Measurements from ENCODE around the gene AIMP1. TPM values are rescaled to one million over a fixed set of nuclear protein-coding genes. Genes with fewer than 3 reads are reported as not detected.

The AIMP1 gene
- total RNA-seq, 1 donor from 2014 or later = 46.8 TPM

- no peaks in the 10 kb centered on the region for H3K36me3 Mint-ChIP-seq (ENCODE audit: low read depth, unreplicated experiment)
- H3K9ac ChIP-seq (ENCODE audit: low read length) = no peak overlapping the region
- H3K79me2 ChIP-seq (ENCODE audit: insufficient read depth, low read length) = no peaks in the 10 kb centered on the region
- H3K4me3 Mint-ChIP-seq (ENCODE audit: unreplicated experiment) = no peak overlapping the region
- H3K27ac ChIP-seq (ENCODE audit: low read depth, low read length) = no peak overlapping the region
- H3K9me3 ChIP-seq (ENCODE audit: insufficient read depth, low read depth, low read length) = peaks cover 3% of the 10 kb centered on the region
- no peaks in the 10 kb centered on the region for H3K27me3 ChIP-seq (ENCODE audit: insufficient read depth, low read length)
- TF ChIP-seq EZH2 (IDR thresholded peaks at IDR 0.05; ENCODE audit: insufficient read depth, low read length) (no peak), CTCF (IDR thresholded peaks at IDR 0.05; ENCODE audit: insufficient read depth, low read depth, low read length) (no peak)
- H3K4me1 ChIP-seq (ENCODE audit: insufficient read depth, low read length) = peaks cover 3% of the 10 kb centered on the region
- H3K4me2 ChIP-seq (ENCODE audit: low read length) = no peak overlapping the region
- H3K36me3 ChIP-seq (ENCODE audit: insufficient read depth, low read length) = no peaks in the 10 kb centered on the region
- no peak overlapping the region for H3K4me3 ChIP-seq (ENCODE audit: insufficient read depth, low read depth, low read length)
- FAIRE-seq (no peak), DNase-seq (ENCODE audit: low read depth) (no peak)
- H3K27me3 Mint-ChIP-seq (ENCODE audit: low read depth, unreplicated experiment) = no peaks in the 10 kb centered on the region
- H4K20me1 ChIP-seq (ENCODE audit: insufficient read depth, low read length) = no peaks in the 10 kb centered on the region
- H3K9me3 Mint-ChIP-seq (ENCODE audit: unreplicated experiment) = no peaks in the 10 kb centered on the region
- H3K4me1 Mint-ChIP-seq (ENCODE audit: low read depth, unreplicated experiment) = peaks cover 3% of the 10 kb centered on the region
- no peak overlapping the region for H2AFZ ChIP-seq (ENCODE audit: low read depth, low read length)
- H3K27ac Mint-ChIP-seq (ENCODE audit: unreplicated experiment) = no peak overlapping the region
These were observed 54.8 kb downstream of the AIMP1 start for GRCh38 chr4:106371161-106371560.

GRCh38 chr4:106373026-106373425, 56.7 kb downstream of the AIMP1 start:
- H3K27me3 ChIP-seq (ENCODE audit: insufficient read depth, low read length) = no peaks in the 10 kb centered on the region
- no peak for FAIRE-seq
- H3K4me2 ChIP-seq (ENCODE audit: low read length) = no peak overlapping the region
- no peak overlapping the region for H3K4me3 ChIP-seq (ENCODE audit: insufficient read depth, low read depth, low read length)
- H3K4me3 Mint-ChIP-seq (ENCODE audit: unreplicated experiment) = no peak overlapping the region
- no peaks in the 10 kb centered on the region for H3K27me3 Mint-ChIP-seq (ENCODE audit: low read depth, unreplicated experiment)
- no peaks in the 10 kb centered on the region for H3K36me3 ChIP-seq (ENCODE audit: insufficient read depth, low read length)
- no peaks in the 10 kb centered on the region for H3K4me1 Mint-ChIP-seq (ENCODE audit: low read depth, unreplicated experiment)
- no peaks in the 10 kb centered on the region for H3K36me3 Mint-ChIP-seq (ENCODE audit: low read depth, unreplicated experiment)
- H3K4me1 ChIP-seq (ENCODE audit: insufficient read depth, low read length) = no peaks in the 10 kb centered on the region
- DNase-seq (ENCODE audit: low read depth) = no peak
- no peaks in the 10 kb centered on the region for H4K20me1 ChIP-seq (ENCODE audit: insufficient read depth, low read length)
- TF ChIP-seq CTCF (IDR thresholded peaks at IDR 0.05; ENCODE audit: insufficient read depth, low read depth, low read length) (no peak), EZH2 (IDR thresholded peaks at IDR 0.05; ENCODE audit: insufficient read depth, low read length) (no peak)
- H3K9me3 Mint-ChIP-seq (ENCODE audit: unreplicated experiment) = no peaks in the 10 kb centered on the region
- H3K79me2 ChIP-seq (ENCODE audit: insufficient read depth, low read length) = no peaks in the 10 kb centered on the region
- no peak overlapping the region for H3K9ac ChIP-seq (ENCODE audit: low read length)
- no peak overlapping the region for H3K27ac ChIP-seq (ENCODE audit: low read depth, low read length)
- no peak overlapping the region for H2AFZ ChIP-seq (ENCODE audit: low read depth, low read length)
- no peaks in the 10 kb centered on the region for H3K9me3 ChIP-seq (ENCODE audit: insufficient read depth, low read depth, low read length)
- no peak overlapping the region for H3K27ac Mint-ChIP-seq (ENCODE audit: unreplicated experiment)

GRCh38 chr4:106380179-106380578, 63.8 kb downstream of the AIMP1 start:
- FAIRE-seq (no peak), DNase-seq (ENCODE audit: low read depth) (no peak)
- no peaks in the 10 kb centered on the region for H3K4me1 Mint-ChIP-seq (ENCODE audit: low read depth, unreplicated experiment)
- H3K36me3 ChIP-seq (ENCODE audit: insufficient read depth, low read length) = no peaks in the 10 kb centered on the region
- no peaks in the 10 kb centered on the region for H3K36me3 Mint-ChIP-seq (ENCODE audit: low read depth, unreplicated experiment)
- H3K9me3 Mint-ChIP-seq (ENCODE audit: unreplicated experiment) = no peaks in the 10 kb centered on the region
- no peaks in the 10 kb centered on the region for H3K4me1 ChIP-seq (ENCODE audit: insufficient read depth, low read length)
- no peak overlapping the region for H3K4me3 Mint-ChIP-seq (ENCODE audit: unreplicated experiment)
- H3K27ac Mint-ChIP-seq (ENCODE audit: unreplicated experiment) = no peak overlapping the region
- no peaks in the 10 kb centered on the region for H3K27me3 ChIP-seq (ENCODE audit: insufficient read depth, low read length)
- H3K27ac ChIP-seq (ENCODE audit: low read depth, low read length) = no peak overlapping the region
- no peaks in the 10 kb centered on the region for H3K79me2 ChIP-seq (ENCODE audit: insufficient read depth, low read length)
- no peak overlapping the region for H3K4me2 ChIP-seq (ENCODE audit: low read length)
- no peak overlapping the region for H3K4me3 ChIP-seq (ENCODE audit: insufficient read depth, low read depth, low read length)
- H4K20me1 ChIP-seq (ENCODE audit: insufficient read depth, low read length) = no peaks in the 10 kb centered on the region
- H3K9ac ChIP-seq (ENCODE audit: low read length) = no peak overlapping the region
- no peaks in the 10 kb centered on the region for H3K27me3 Mint-ChIP-seq (ENCODE audit: low read depth, unreplicated experiment)
- no peak for TF ChIP-seq EZH2 (IDR thresholded peaks at IDR 0.05; ENCODE audit: insufficient read depth, low read length)
- TF ChIP-seq CTCF (IDR thresholded peaks at IDR 0.05; ENCODE audit: insufficient read depth, low read depth, low read length) = no peak
- no peaks in the 10 kb centered on the region for H3K9me3 ChIP-seq (ENCODE audit: insufficient read depth, low read depth, low read length)
- H2AFZ ChIP-seq (ENCODE audit: low read depth, low read length) = no peak overlapping the region

All from astrocyte (in vitro differentiated cells and primary cell).